ENCODE measurements around the gene RBM28.

RBM28 gene

DNA sequence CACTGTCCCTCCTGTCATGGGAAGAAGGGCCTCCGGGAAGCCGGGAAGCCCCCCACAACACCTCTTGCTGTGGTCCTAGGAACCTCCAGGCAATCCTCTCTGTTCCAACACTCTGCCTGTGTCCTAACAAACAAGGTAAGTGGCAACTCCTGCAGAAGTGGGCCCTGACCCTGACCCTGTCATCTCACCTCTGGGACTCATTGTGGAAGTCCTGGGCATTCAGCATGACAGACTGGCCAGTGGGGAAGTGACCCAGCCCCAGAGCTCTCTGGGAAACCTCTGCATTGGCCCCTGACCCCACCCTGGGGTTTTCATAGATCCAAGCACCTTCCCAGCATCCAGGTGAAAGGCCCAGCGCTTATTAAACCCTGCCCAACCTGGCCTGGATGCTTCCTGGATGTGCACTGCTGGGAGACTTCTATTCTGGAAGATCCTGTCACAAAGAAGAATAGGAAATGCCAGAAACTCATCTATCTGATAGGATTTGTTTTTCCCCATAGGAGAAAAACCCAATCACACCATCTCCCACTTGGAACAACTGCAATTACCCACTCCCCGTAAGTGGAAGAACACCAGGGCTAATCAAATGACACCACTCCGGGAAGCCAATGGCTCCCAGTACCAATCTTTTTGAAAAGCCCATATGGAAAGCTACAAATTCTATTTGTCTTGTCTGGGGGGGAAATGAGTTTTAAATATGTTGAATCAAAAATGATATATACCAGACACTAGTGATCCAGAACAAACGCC is 78.4 kb downstream of the RBM28 start:
- no peak overlapping the region for H3K4me3 ChIP-seq (ENCODE audit: low read depth, low read length)
- H3K9me3 ChIP-seq (ENCODE audit: severe bottlenecking), result no peaks in the 10 kb centered on the region
- TF ChIP-seq, protein P1, sequence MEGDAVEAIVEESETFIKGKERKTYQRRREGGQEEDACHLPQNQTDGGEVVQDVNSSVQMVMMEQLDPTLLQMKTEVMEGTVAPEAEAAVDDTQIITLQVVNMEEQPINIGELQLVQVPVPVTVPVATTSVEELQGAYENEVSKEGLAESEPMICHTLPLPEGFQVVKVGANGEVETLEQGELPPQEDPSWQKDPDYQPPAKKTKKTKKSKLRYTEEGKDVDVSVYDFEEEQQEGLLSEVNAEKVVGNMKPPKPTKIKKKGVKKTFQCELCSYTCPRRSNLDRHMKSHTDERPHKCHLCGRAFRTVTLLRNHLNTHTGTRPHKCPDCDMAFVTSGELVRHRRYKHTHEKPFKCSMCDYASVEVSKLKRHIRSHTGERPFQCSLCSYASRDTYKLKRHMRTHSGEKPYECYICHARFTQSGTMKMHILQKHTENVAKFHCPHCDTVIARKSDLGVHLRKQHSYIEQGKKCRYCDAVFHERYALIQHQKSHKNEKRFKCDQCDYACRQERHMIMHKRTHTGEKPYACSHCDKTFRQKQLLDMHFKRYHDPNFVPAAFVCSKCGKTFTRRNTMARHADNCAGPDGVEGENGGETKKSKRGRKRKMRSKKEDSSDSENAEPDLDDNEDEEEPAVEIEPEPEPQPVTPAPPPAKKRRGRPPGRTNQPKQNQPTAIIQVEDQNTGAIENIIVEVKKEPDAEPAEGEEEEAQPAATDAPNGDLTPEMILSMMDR (IDR thresholded peaks at IDR 0.05; ENCODE audit: low read depth, low read length), result no peak
- no peaks in the 10 kb centered on the region for H3K27me3 ChIP-seq (ENCODE audit: insufficient read depth, low read depth, severe bottlenecking)
- H3K27ac ChIP-seq, result no peak overlapping the region
- DNase-seq, result no peak
- no peaks in the 10 kb centered on the region for H3K36me3 ChIP-seq

DNA sequence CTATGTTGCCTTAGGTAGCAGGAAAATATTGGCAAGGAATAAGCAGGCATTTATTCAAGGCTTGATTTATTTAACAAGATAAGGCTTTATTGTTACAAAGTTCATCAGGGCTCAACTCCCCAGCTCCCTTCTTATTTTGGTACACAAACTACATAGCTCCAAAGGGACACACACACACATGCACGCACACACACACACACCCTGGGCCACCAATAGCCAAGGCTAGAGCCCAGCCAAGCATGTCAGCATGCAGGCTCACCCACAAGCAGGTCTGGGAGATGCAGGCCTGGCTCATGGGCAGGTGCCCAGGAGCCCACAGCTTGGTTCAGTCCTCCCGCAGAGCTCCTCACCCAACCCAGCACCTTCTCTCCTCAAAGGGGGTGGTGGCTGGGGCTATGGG is 79.2 kb downstream of the RBM28 start:
- Histone ChIP-seq H3K36me3 (no peaks in the 10 kb centered on the region), H3K9me3 (ENCODE audit: severe bottlenecking) (no peaks in the 10 kb centered on the region), H3K4me3 (ENCODE audit: low read depth, low read length) (no peak overlapping the region), H3K27me3 (ENCODE audit: insufficient read depth, low read depth, severe bottlenecking) (no peaks in the 10 kb centered on the region), H3K27ac (no peak overlapping the region)
- TF ChIP-seq, protein P1 (IDR thresholded peaks at IDR 0.05; ENCODE audit: low read depth, low read length), result no peak
- DNase-seq, result no peak

DNA sequence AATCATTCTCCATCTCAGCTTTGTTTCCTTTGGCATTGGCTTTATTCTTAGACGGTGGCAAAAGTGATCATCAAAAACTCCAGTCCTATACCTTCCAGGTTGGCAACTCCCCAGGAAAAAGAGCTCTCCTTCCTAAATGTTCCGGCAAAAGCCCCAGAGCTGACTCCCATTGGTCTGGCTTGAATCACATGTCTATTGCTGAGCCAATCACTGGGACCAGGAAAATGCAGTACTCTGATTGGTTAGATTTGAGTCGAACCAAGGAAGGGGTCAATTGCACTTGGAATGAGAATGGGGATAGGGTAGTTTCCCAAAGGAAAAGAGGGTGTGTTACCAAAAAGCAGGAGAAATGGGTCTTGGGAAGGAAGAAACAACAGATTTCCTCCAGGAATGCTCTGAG is 80.3 kb downstream of the RBM28 start:
- H3K9me3 ChIP-seq (ENCODE audit: severe bottlenecking), result no peaks in the 10 kb centered on the region
- TF ChIP-seq, protein P1 (IDR thresholded peaks at IDR 0.05; ENCODE audit: low read depth, low read length), result no peak
- H3K36me3 ChIP-seq, result no peaks in the 10 kb centered on the region
- H3K4me3 ChIP-seq (ENCODE audit: low read depth, low read length), result no peak overlapping the region
- H3K27ac ChIP-seq, result no peak overlapping the region
- no peaks in the 10 kb centered on the region for H3K27me3 ChIP-seq (ENCODE audit: insufficient read depth, low read depth, severe bottlenecking)
- no peak for DNase-seq

DNA sequence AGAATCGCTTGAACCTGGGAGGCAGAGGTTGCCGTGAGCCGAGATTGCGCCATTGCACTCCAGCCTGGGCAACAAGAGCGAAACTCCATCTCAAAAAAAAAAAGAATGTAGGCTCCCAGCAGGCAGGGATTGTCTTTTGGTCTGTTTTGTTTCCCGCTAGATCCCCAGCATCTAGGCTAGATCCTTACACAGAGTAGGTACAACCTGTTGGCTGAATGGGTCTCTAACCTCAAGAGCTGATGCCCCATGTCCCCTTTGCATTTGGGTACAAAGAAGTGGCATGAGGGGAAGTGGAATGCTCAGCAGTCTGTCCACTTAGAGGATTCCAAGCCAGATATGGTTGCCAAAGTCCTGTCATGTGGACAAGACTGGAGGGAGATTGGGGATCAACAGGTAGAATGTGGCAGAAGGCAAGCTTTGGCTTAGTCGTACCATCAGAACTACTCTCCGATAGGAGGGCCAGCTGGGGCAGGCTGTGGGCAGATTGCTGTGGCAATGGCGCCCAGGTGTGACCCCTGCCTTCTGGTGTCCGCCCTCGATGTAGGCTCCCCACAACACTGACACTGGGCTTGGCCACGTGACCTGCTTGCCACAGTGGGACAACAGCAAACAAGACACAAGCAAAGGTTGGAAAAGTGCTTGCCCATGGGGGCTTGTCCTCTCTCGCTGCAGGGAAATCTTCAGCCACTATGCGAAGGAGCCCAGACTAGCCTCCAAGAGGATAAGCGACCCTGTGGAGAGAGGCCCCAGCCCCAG is 81.3 kb downstream of the RBM28 start:
- no peaks in the 10 kb centered on the region for H3K36me3 ChIP-seq
- no peaks in the 10 kb centered on the region for H3K9me3 ChIP-seq (ENCODE audit: severe bottlenecking)
- no peak overlapping the region for H3K4me3 ChIP-seq (ENCODE audit: low read depth, low read length)
- no peak for DNase-seq
- no peak overlapping the region for H3K27ac ChIP-seq
- H3K27me3 ChIP-seq (ENCODE audit: insufficient read depth, low read depth, severe bottlenecking), result no peaks in the 10 kb centered on the region
- TF ChIP-seq, protein P1 (IDR thresholded peaks at IDR 0.05; ENCODE audit: low read depth, low read length), result no peak

DNA sequence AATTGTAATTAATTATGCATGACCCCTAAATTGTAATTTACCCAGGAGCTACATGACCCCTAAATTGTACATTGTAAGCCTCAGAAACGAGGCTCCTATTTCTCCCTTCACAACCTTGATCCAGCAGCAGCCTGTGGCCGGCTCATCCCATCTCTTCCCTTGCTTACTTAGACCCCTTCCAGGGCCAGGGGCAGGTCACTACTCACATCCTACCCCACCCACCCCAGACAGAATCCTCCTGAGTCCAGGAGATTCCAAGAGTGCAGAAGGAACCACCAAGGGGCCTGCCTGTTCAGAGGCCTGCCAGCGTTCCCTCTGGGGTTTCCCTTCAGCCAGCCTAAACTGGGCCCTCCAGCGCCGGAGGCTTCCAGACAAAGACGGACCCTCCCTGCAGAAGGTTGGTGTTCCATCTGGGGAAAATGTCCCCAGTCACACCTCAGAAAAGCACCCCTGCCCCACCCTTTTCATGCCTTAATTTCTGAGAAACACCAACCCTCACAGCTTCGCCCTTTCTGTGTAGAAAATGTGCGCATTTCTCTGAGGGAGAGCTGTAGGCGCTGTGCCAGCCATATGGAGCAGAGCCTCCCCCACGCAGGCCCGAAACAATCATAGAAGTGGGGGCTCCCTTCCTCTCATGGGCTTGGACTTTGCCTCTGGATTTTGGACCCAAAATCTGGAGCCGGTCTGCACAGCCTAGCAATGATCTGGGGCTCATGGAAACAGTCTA is 83.5 kb downstream of the RBM28 start:
- H3K27ac ChIP-seq, result peak overlapping the region; percentile 80

More for the DNA sequence above, 83.5 kb downstream of the RBM28 start:
- Histone ChIP-seq H3K4me3 (ENCODE audit: low read depth, low read length) (no peak overlapping the region), H3K36me3 (no peaks in the 10 kb centered on the region), H3K27me3 (ENCODE audit: insufficient read depth, low read depth, severe bottlenecking) (no peaks in the 10 kb centered on the region), H3K9me3 (ENCODE audit: severe bottlenecking) (no peaks in the 10 kb centered on the region)
- TF ChIP-seq, protein P1 (IDR thresholded peaks at IDR 0.05; ENCODE audit: low read depth, low read length), result no peak
- DNase-seq, result no peak

Measured in WERI-Rb-1 (cell line).